Fibroblast of lung (primary cell): ENCODE data around the gene NOXO1.

Source experiments
- CTCF ChIP-seq, 2 donors: IDR thresholded peaks in 1 of 2; conservative IDR thresholded peaks in 1 of 2; 1 replicate in 1 of 2; 2 replicates in 1 of 2; pipeline ENCODE4 v1.5.1; 2011 to 2012; ENCODE audit warnings: low read length in 2 of 2, control low read depth in 1 of 2, inconsistent platforms in 1 of 2, low read depth in 1 of 2, mild to moderate bottlenecking in 1 of 2
- EZH2 ChIP-seq: IDR thresholded peaks from 2 replicates; pipeline ENCODE4 v1.5.1; 2012; ENCODE audit warnings: low read length, control low read depth, mild to moderate bottlenecking; ENCODE audit errors: missing control alignments

- TF ChIP-seq EZH2 (no peak), CTCF (conservative IDR thresholded peaks at IDR 0.05 in 1 of 2, IDR thresholded peaks at IDR 0.05 in 1 of 2; ENCODE audit: low read depth in 1 of 2, low read length in 2 of 2) (no peak)
Measured at GRCh38 chr16:2015947-2016208, 34.6 kb upstream of the NOXO1 start.
